Measurements from ENCODE around the gene SEL1L. TPM values are rescaled to one million over a fixed set of nuclear protein-coding genes. Genes with fewer than 3 reads are reported as not detected.
"Not testable (repeated sequence)": the region's sequence is repeated elsewhere in the genome, so short reads cannot be mapped to it uniquely, and the experiment has no call there.

SEL1L gene
- total RNA-seq, 4 donors from 2014 or later: 19.0 to 38.3 (median 28.7) TPM

GRCh38 chr14:81555684-81556083 is 22.0 kb upstream of the SEL1L start:
- no peaks in the 10 kb centered on the region for H3K27me3 ChIP-seq
- 54 to 60% methylated on average over 2 of the region's 2 CpGs for WGBS, 2 donors
- H3K36me3 ChIP-seq: no peaks in the 10 kb centered on the region
- DNase-seq: no peak
- intact Hi-C loops (cut with DNase I): no loop called here
- H3K4me1 ChIP-seq: no peaks in the 10 kb centered on the region
- H3K9me3 ChIP-seq: no peaks in the 10 kb centered on the region
- no peak overlapping the region for H3K4me3 ChIP-seq
- H3K27ac ChIP-seq: no peak overlapping the region
- no peak for TF ChIP-seq CTCF (IDR thresholded peaks at IDR 0.05)
- no peak for TF ChIP-seq POLR2A (IDR thresholded peaks at IDR 0.05)

GRCh38 chr14:81555051-81555450 is 21.4 kb upstream of the SEL1L start:
- DNase-seq: no peak
- Histone ChIP-seq H3K27ac (no peak overlapping the region), H3K36me3 (no peaks in the 10 kb centered on the region), H3K9me3 (no peaks in the 10 kb centered on the region), H3K27me3 (no peaks in the 10 kb centered on the region), H3K4me3 (no peak overlapping the region), H3K4me1 (no peaks in the 10 kb centered on the region)
- intact Hi-C loops (cut with DNase I): no loop called here
- WGBS, 2 donors: 55 to 69% methylated on average over 3 to 4 of the region's 4 CpGs
- TF ChIP-seq CTCF (IDR thresholded peaks at IDR 0.05) (no peak), POLR2A (IDR thresholded peaks at IDR 0.05) (no peak)

GRCh38 chr14:81551471-81551870 is 17.8 kb upstream of the SEL1L start:
- Histone ChIP-seq H3K9me3 (no peaks in the 10 kb centered on the region), H3K4me3 (no peak overlapping the region), H3K27me3 (no peaks in the 10 kb centered on the region), H3K36me3 (no peaks in the 10 kb centered on the region), H3K27ac (no peak overlapping the region), H3K4me1 (no peaks in the 10 kb centered on the region)
- intact Hi-C loops (cut with DNase I): no loop called here
- DNase-seq: no peak
- no peak for TF ChIP-seq POLR2A (IDR thresholded peaks at IDR 0.05)
- no peak for TF ChIP-seq CTCF (IDR thresholded peaks at IDR 0.05)
- WGBS, 2 donors: 56 to 59% methylated on average over 3 of the region's 3 CpGs

GRCh38 chr14:81550001-81550637 is 16.5 kb upstream of the SEL1L start:
- Histone ChIP-seq H3K4me3 (no peak overlapping the region), H3K4me1 (no peaks in the 10 kb centered on the region), H3K36me3 (no peaks in the 10 kb centered on the region), H3K27ac (no peak overlapping the region), H3K9me3 (no peaks in the 10 kb centered on the region), H3K27me3 (no peaks in the 10 kb centered on the region)
- TF ChIP-seq CTCF (IDR thresholded peaks at IDR 0.05) (no peak), POLR2A (IDR thresholded peaks at IDR 0.05) (no peak)
- DNase-seq: no peak
- intact Hi-C loops (cut with DNase I): no loop called here
- 39 to 54% methylated on average over 4 of the region's 4 CpGs for WGBS, 2 donors

- WGBS, 2 donors: 78 to 80% methylated on average over 3 of the region's 5 CpGs
- Histone ChIP-seq H3K27me3 (peaks cover 0 to 15% (median 0%) of the 10 kb centered on the region in 4 donors), H3K4me1 (peaks cover 0 to 11% (median 0%) of the 10 kb centered on the region in 3 donors)
- H3K36me3 ChIP-seq; intact Hi-C loops (cut with DNase I); H3K27ac ChIP-seq; H3K9me3 ChIP-seq; DNase-seq; H3K4me3 ChIP-seq: not testable (repeated sequence)
Measured at GRCh38 chr14:81541206-81541605, 7.6 kb upstream of the SEL1L start.

- Histone ChIP-seq H3K9me3 (no peaks in the 10 kb centered on the region), H3K4me3 (no peak overlapping the region), H3K36me3 (no peaks in the 10 kb centered on the region), H3K27ac (no peak overlapping the region), H3K4me1 (peaks cover 7 to 39% (median 8%) of the 10 kb centered on the region in 3 donors), H3K27me3 (peaks cover 0 to 15% (median 0%) of the 10 kb centered on the region in 4 donors)
- TF ChIP-seq POLR2A (IDR thresholded peaks at IDR 0.05): no peak
- TF ChIP-seq CTCF (IDR thresholded peaks at IDR 0.05): no peak
- intact Hi-C loops (cut with DNase I): no loop called here
- 12 to 33% methylated on average over 2 of the region's 2 CpGs for WGBS, 2 donors
- no peak for DNase-seq
Measured at GRCh38 chr14:81537193-81537592, 3.5 kb upstream of the SEL1L start.
